Neuronal stem cell (in vitro differentiated cells): ENCODE measurements around the gene ZIC4.

Source experiments
- DNase-seq: peaks from one replicate; pipeline ENCODE4 v3.0.0-alpha.2; 2013; ENCODE audit warnings: low spot score
- H2AFZ ChIP-seq: one replicate; pipeline ENCODE4 v1.6.1; 2013; ENCODE audit warnings: mild to moderate bottlenecking, low read length, inconsistent platforms
- H2AK5ac ChIP-seq: 2 replicates; pipeline ENCODE4 v1.6.1; 2013; ENCODE audit warnings: low read depth, mild to moderate bottlenecking, inconsistent platforms, low read length, moderate library complexity, mixed read lengths
- H2BK120ac ChIP-seq: 2 replicates; pipeline ENCODE4 v1.6.1; 2013; ENCODE audit warnings: low read depth, mild to moderate bottlenecking, inconsistent platforms, low read length, moderate library complexity, mixed read lengths
- H2BK12ac ChIP-seq: one replicate; pipeline ENCODE4 v1.6.1; 2013; ENCODE audit warnings: low read length, inconsistent platforms
- H2BK15ac ChIP-seq: 2 replicates; pipeline ENCODE4 v1.6.1; 2013; ENCODE audit warnings: mild to moderate bottlenecking, low read length, inconsistent platforms, mixed read lengths
- H2BK5ac ChIP-seq: one replicate; pipeline ENCODE4 v1.6.1; 2013; ENCODE audit warnings: inconsistent platforms, mild to moderate bottlenecking, low read length, moderate library complexity
- H3K14ac ChIP-seq: one replicate; pipeline ENCODE4 v1.6.1; 2013; ENCODE audit warnings: low read length, inconsistent platforms
- H3K18ac ChIP-seq: 2 replicates; pipeline ENCODE4 v1.6.1; 2013; ENCODE audit warnings: low read length, inconsistent platforms
- H3K23ac ChIP-seq: 2 replicates; pipeline ENCODE4 v1.6.1; 2013; ENCODE audit warnings: low read depth, mild to moderate bottlenecking, mixed read lengths, low read length, inconsistent platforms; ENCODE audit not compliant: poor library complexity
- H3K27ac ChIP-seq: replicated peaks from 3 replicates; pipeline ENCODE4 v1.5.1; 2013; ENCODE audit warnings: low read length, inconsistent platforms
- H3K27me3 ChIP-seq, 3 experiments: 2 replicates each; pipeline ENCODE4 v1.6.1; 2013; ENCODE audit warnings: low read length in 3 of 3, mild to moderate bottlenecking in 2 of 3, inconsistent platforms in 1 of 3, low read depth in 1 of 3, mixed read lengths in 1 of 3, moderate library complexity in 1 of 3; ENCODE audit not compliant: control insufficient read depth in 3 of 3, insufficient read depth in 3 of 3
- H3K36me3 ChIP-seq, 2 donors: replicated peaks in 1 of 2; 2 replicates each; pipeline ENCODE4 v1.6.1; 2013; ENCODE audit warnings: low read length in 2 of 2; ENCODE audit not compliant: control insufficient read depth in 2 of 2, insufficient read depth in 2 of 2
- H3K4ac ChIP-seq: 2 replicates; pipeline ENCODE4 v1.6.1; 2013; ENCODE audit warnings: inconsistent platforms, mild to moderate bottlenecking, low read length, moderate library complexity
- H3K4me1 ChIP-seq, 2 donors: 1 replicate in 1 of 2; 2 replicates in 1 of 2; pipeline ENCODE4 v1.6.1; 2013; ENCODE audit warnings: low read length in 2 of 2, low read depth in 1 of 2; ENCODE audit not compliant: control insufficient read depth in 2 of 2, insufficient read depth in 1 of 2
- H3K4me2 ChIP-seq: one replicate; pipeline ENCODE4 v1.6.1; 2013; ENCODE audit warnings: mild to moderate bottlenecking, low read length, inconsistent platforms; ENCODE audit not compliant: insufficient read depth, poor library complexity, severe bottlenecking
- H3K4me3 ChIP-seq, 2 donors: 2 replicates each; pipeline ENCODE4 v1.5.1; 2013; ENCODE audit warnings: low read length in 2 of 2, mild to moderate bottlenecking in 2 of 2, inconsistent platforms in 1 of 2, moderate library complexity in 1 of 2
- H3K79me1 ChIP-seq: one replicate; pipeline ENCODE4 v1.6.1; 2013; ENCODE audit warnings: low read depth, mild to moderate bottlenecking, inconsistent platforms, low read length, moderate library complexity
- H3K9ac ChIP-seq: one replicate; pipeline ENCODE4 v1.6.1; 2013; ENCODE audit warnings: mild to moderate bottlenecking, low read depth, low read length, inconsistent platforms; ENCODE audit not compliant: poor library complexity
- H3K9me3 ChIP-seq, 2 donors: replicated peaks in 1 of 2; 2 replicates each; pipeline versions ENCODE3 to v1.6.1; 2013; ENCODE audit warnings: low read length in 2 of 2, mild to moderate bottlenecking in 2 of 2, inconsistent platforms in 1 of 2, low read depth in 1 of 2, mixed read lengths in 1 of 2, moderate library complexity in 1 of 2; ENCODE audit not compliant: control insufficient read depth in 2 of 2, insufficient read depth in 1 of 2
- H4K8ac ChIP-seq: one replicate; pipeline ENCODE4 v1.6.1; 2013; ENCODE audit warnings: low read depth, mild to moderate bottlenecking, inconsistent platforms, low read length, moderate library complexity
- H4K91ac ChIP-seq: one replicate; pipeline ENCODE4 v1.6.1; 2013; ENCODE audit warnings: low read length, low read depth, mild to moderate bottlenecking, inconsistent platforms; ENCODE audit not compliant: poor library complexity
- WGBS, 2 donors: extraction: QIAGEN DNeasy Blood & Tissue Kit; methylation state at CpG; one replicate each; pipeline ENCODE4 v1.1.7; 2013; ENCODE audit warnings: missing lambda C conversion rate in 2 of 2, mixed read lengths in 1 of 2; ENCODE audit not compliant: insufficient read length in 2 of 2, insufficient replicate concordance in 1 of 2; ENCODE audit errors: extremely low coverage in 2 of 2; 5-methylcytosine and 5-hydroxymethylcytosine counted together

ZIC4 gene

DNA sequence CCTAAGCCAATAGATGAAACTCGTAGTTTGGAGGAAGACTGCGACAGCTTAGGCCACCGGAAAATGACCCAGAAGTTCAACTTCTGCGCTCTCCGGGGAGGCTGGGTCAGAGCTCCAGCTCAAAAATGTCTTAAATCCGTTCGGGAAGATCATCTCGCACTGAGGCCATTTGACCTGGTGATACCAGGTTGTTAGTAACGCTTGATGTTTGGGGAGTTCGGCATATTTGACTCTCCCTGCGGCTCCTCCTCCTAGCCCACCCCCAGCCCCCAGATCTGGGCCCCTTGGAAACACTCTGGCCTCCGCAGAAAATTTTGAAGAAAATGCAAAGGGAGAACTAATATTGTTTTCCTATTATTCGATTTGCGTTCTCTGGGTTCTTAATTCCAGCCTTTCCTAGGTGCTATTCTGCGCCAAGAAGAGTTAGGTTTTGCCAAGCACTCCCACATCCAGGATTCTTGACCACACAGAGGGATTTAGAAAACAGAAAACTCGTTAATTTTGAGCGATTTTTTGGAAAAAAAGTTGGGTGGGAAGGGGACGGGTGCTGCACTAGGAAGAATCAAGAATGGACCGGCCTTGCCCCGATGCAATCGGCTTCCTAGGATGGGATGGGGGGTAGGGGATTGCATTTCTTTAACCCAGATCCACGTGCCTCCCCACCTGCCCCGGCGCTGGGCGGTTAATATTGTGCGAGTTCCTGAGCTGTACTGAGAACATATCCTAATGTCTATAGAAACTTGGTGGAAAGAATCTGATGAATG is 50.0 kb downstream of the ZIC4 start:
- no peaks in the 10 kb centered on the region for H3K79me1 ChIP-seq
- no peak overlapping the region for H2BK5ac ChIP-seq
- H4K91ac ChIP-seq = no peak overlapping the region
- H3K9me3 ChIP-seq = peaks cover 2 to 20% of the 10 kb centered on the region in 2 donors
- no peak overlapping the region for H4K8ac ChIP-seq
- H3K4ac ChIP-seq = no peak overlapping the region
- no peak overlapping the region for H2BK15ac ChIP-seq
- peaks cover 0 to 95% (median 53%) of the 10 kb centered on the region in 3 experiments for H3K27me3 ChIP-seq
- H3K18ac ChIP-seq = peak overlapping the region; percentile 11
- no peak overlapping the region for H2AFZ ChIP-seq
- no peak overlapping the region for H2BK12ac ChIP-seq
- no peak overlapping the region for H2BK120ac ChIP-seq
- WGBS, 2 donors = no CpG with 5 or more reads among the region's 26 CpGs
- H3K14ac ChIP-seq = no peak overlapping the region
- no peak overlapping the region for H2AK5ac ChIP-seq
- H3K23ac ChIP-seq = no peak overlapping the region
- H3K4me1 ChIP-seq = peaks cover 19 to 20% of the 10 kb centered on the region in 2 donors
- H3K9ac ChIP-seq = no peak overlapping the region
- no peaks in the 10 kb centered on the region for H3K36me3 ChIP-seq
- no peak overlapping the region for H3K27ac ChIP-seq
- DNase-seq = no peak
- peak overlapping the region; percentile 40 for H3K4me2 ChIP-seq
- H3K4me3 ChIP-seq = no peak overlapping the region

DNA sequence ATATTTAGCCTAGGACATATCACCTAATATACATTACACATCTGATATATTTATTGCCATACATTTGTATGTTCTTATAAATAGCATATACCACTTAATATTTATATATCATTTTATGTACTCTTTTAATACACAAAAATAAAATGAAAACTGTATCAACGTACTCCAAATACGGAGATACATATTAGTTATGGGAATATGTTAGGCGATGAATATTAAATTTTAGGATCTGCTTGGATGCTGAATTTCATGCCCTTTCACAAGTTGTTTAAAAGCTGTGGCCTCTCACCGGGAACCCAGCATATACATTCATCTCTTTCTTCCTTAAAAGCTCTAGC is 50.6 kb downstream of the ZIC4 start:
- Histone ChIP-seq H3K14ac (no peak overlapping the region), H3K23ac (no peak overlapping the region), H2BK5ac (no peak overlapping the region), H2BK12ac (no peak overlapping the region), H2BK15ac (no peak overlapping the region), H3K4me2 (no peak overlapping the region), H3K79me1 (no peaks in the 10 kb centered on the region), H4K8ac (no peak overlapping the region), H3K9ac (no peak overlapping the region), H4K91ac (no peak overlapping the region), H3K4me3 (no peak overlapping the region), H3K27ac (no peak overlapping the region), H3K9me3 (peaks cover 2 to 20% of the 10 kb centered on the region in 2 donors), H2BK120ac (no peak overlapping the region), H3K4me1 (peaks cover 15 to 16% of the 10 kb centered on the region in 2 donors), H3K36me3 (no peaks in the 10 kb centered on the region), H3K18ac (no peak overlapping the region), H2AFZ (no peak overlapping the region), H3K4ac (no peak overlapping the region), H2AK5ac (no peak overlapping the region), H3K27me3 (peaks cover 0 to 97% (median 47%) of the 10 kb centered on the region in 3 experiments)
- no peak for DNase-seq
- no CpG with 5 or more reads among the region's 4 CpGs for WGBS, 2 donors

DNA sequence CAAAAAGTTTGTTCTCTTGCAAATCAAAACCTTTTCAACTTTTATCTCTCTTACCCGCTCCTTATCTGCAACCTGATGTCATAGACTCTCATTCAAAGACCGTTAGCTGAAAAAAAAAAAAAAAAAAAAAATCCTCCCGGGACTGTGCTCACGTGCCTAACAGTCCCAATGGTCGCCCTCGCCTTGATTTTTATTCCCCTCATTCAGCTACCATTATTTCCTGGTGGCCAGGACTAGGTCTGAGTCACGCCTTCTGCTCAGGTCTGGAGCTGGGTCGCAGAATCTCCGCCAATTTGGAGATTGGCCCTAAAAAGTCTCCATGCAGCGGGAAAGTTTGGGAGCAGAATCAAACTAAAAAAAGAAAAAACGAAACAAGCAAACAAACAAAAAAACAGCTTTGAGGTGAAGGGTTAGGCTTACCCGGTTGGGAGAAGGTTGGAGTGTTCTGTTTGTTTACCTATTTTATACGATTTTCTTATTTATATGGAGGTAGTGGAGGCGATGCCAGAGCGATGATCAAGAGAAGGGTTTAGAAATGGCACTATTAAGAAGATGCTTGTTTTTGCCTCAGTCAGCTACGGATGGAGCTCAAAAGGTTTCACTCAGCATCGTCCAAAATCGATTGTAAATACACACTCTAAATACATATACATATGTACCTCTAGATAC is 51.1 kb downstream of the ZIC4 start:
- Histone ChIP-seq H2BK120ac (no peak overlapping the region), H3K9me3 (peaks cover 2 to 20% of the 10 kb centered on the region in 2 donors), H3K79me1 (no peaks in the 10 kb centered on the region), H2AFZ (peak overlapping the region; percentile 21), H3K23ac (no peak overlapping the region), H3K27me3 (peaks cover 0 to 97% (median 42%) of the 10 kb centered on the region in 3 experiments), H3K18ac (no peak overlapping the region), H3K4ac (no peak overlapping the region), H3K27ac (no peak overlapping the region), H3K4me2 (peak overlapping the region; percentile 46), H3K4me1 (peaks cover 13 to 15% of the 10 kb centered on the region in 2 donors), H3K9ac (no peak overlapping the region), H4K8ac (no peak overlapping the region), H3K4me3 (no peak overlapping the region), H2AK5ac (no peak overlapping the region), H2BK5ac (no peak overlapping the region), H2BK12ac (no peak overlapping the region), H3K14ac (no peak overlapping the region), H3K36me3 (no peaks in the 10 kb centered on the region), H4K91ac (no peak overlapping the region), H2BK15ac (no peak overlapping the region)
- no CpG with 5 or more reads among the region's 18 CpGs for WGBS, 2 donors
- no peak for DNase-seq

DNA sequence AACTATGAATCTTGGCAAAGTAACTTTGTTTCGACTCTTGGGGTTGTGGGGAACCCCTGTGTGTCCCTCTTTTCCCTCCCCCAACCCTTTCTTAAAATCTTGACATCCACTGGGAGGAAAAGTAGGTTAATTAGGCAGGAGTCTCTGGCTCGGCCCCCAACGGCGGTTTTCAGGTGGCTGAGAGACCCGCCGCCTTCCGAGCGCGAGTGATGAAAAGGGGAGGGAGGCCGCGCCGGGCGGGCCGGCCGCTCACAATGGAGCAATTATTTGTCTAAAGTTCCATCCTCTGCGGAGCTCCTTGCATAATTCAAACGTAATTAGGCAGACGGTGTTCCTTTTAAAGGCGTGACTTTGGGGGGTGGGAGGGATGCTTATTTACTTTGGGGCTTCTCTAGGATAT is 51.7 kb downstream of the ZIC4 start:
- H3K27ac ChIP-seq = no peak overlapping the region
- no peak overlapping the region for H3K4me3 ChIP-seq

More for the DNA sequence above, 51.7 kb downstream of the ZIC4 start:
- Histone ChIP-seq H3K79me1 (no peaks in the 10 kb centered on the region), H4K8ac (no peak overlapping the region), H2BK15ac (no peak overlapping the region), H3K36me3 (no peaks in the 10 kb centered on the region), H3K4me1 (peaks cover 8 to 14% of the 10 kb centered on the region in 2 donors), H2BK5ac (no peak overlapping the region), H3K4me2 (peak overlapping the region; percentile 51), H3K4ac (no peak overlapping the region), H3K9ac (no peak overlapping the region), H4K91ac (no peak overlapping the region), H3K18ac (no peak overlapping the region), H2AK5ac (no peak overlapping the region), H3K9me3 (peaks cover 0 to 20% of the 10 kb centered on the region in 2 donors), H2AFZ (peak overlapping the region; percentile 21), H3K23ac (no peak overlapping the region), H2BK120ac (no peak overlapping the region), H3K14ac (no peak overlapping the region), H2BK12ac (no peak overlapping the region), H3K27me3 (peaks cover 0 to 95% (median 36%) of the 10 kb centered on the region in 3 experiments)
- no CpG with 5 or more reads among the region's 19 CpGs for WGBS, 2 donors
- DNase-seq = no peak
